ENCODE data around the gene GRIK3.
"Not testable (repeated sequence)": the region's sequence is repeated elsewhere in the genome, so short reads cannot be mapped to it uniquely, and the experiment has no call there.

The GRIK3 gene

DNA sequence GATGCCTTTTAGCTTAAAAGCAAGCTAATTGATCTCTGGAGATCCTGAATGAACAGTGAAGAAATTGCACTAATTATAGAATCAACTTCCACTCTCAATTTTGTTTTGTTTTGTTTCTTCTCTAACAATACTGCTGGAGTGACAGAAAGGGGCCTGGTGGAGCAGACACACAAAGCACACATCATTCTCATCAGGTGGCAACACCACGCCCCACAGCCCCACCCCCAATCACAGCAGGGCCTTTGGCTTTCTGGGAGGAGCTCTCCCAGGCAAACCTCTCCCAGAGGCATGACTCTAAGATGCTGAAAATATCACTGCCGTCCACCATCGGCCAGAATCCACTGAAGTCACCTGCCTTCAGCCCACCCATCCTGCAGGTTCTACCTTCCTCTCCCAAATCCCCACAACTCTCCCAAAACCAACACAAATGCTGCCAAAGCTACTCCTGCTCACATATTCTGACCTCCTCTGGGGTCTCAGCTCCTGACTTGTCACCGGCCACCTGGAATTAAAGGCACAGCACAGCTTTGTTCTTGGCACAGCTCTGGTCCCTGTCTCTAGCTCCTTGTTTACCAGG lies 120.7 kb downstream of the GRIK3 start:
- in situ Hi-C loops (cut with HindIII; ENCODE audit: low sequenced_read_pairs), result no loop called here

GRCh38 chr1:36913016-36913415 lies 121.3 kb downstream of the GRIK3 start:
- in situ Hi-C loops (cut with HindIII; ENCODE audit: low sequenced_read_pairs), result no loop called here

DNA sequence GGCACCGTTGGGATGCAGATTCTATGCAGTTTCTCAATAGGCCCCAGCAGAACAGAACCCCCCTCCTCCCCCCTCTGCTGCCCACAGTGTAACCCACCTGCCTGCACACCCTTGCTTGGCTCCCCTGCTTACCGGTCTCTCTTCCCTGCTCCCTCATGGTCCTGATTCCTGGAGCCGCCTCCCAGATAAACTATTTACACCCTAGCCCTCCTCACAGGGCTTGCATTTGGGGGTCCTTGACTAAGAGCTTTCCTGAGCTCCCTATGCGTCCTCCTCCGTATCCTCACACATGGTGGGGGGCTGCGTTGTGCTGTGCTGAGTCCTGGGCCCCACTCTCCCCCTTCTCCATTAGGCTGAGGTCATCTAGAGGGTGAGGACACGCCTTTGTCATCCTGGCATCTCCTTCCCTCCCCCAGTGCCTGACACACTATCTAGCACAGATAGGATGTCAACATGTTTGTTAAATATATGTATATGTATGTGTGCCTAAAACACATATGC lies 121.9 kb downstream of the GRIK3 start:
- in situ Hi-C loops (cut with HindIII; ENCODE audit: low sequenced_read_pairs), result no loop called here

DNA sequence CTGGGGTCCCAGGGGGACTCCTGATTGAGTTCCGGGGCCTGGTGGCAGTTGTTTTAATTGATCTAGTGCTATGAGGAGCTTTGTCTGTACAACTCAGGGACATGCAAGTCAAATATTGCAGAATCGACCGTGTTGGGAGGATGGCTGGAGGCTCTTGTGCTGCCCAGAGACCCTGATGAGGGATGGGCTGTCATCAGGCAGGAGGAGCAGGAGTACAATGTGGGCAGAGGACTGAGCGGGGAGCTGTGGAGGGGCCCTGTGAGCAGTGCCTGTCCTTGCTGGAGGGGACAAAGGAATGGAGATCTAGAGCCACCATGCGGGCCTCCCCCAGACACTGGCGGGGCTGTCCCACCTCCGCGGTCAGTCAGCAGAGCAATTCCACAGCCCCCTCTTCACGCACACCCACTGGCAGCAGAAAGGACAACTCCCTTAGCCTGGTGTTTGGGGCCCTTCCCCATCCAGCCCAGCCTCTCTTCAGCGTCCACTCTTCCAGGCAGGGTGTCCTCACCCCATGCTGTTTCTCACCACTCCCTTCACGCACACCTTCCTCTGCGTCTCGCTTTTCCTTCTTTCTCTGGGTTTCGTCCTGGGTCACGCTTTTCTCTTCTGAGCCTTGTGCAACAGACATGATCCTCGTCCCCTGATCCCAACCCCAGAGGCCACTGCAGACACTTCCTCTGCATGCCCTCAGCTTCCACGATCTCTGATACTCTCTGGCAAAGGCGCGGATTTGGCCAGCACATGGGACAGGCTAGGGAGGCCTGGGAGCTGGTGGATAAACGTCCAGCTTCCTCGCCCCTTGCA lies 122.6 kb downstream of the GRIK3 start:
- in situ Hi-C loops (cut with HindIII; ENCODE audit: low sequenced_read_pairs), result no loop called here

DNA sequence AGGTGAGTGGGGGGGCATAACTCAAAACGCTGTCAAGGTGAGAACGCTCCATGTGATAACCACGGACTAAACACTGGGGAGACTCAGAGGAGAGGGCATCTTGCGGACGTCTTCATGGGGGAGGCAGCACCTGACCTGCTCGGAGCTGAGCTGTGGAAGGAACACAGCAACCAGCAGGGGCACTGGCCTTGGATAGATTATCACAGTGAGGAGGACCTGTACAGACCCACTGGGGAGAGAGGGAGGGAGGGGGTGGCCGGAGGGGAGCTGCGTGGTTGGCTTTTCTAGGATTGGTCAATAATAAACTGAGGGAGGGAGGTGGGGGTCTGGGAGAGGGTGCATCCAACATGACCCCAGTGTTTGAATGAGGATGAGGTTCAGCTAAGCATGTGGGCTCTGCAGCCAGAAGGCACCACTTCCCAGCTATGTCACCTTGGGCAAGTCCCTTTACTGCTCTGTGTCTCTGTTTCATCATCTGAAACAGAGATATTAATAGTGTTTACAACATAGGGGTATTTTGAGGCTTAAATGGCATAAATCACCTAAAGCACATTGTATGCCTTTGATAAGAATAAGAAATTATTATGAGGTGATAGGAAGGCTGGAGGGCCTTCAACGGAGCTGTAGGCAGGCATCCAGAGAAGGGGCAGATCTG lies 123.3 kb downstream of the GRIK3 start:
- in situ Hi-C loops (cut with HindIII; ENCODE audit: low sequenced_read_pairs), result no loop called here

DNA sequence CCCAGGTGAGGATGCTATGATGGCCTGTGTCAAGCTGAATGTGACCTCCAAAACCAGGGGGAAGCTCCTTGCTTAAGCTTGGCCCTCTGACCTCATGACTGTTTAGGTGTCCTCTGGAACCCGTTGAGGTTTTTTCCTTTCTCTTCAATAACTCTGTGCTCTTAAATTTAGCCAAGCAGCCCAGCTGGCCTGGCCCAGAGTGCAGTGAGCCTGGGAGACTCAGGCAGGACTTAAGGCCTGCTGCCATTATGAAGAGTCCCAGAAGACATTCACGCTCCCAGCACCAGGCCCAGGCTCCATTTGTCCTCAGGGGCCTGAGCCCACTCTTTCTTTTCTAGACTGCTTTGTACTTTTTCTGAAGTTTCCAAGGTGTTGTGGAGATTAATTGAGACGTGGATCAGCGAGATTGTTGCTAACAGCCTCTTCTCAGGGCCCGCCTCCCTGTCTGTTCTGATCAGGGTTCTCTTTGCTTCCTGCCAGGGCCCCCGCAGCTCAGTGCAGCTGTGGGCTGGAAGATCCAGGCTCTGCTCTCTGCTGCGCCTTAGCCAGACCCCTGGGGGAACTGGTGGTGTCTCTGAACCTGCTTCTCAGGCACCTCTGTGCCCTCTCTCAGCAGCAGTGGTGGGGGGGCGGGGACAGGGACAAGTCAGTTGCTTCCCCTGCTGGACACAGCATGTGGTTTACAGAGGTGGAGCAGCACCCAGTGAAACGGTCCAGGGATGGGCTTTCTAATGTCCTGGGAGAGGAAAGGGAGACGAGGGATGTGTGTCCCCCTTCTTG lies 124.2 kb downstream of the GRIK3 start:
- in situ Hi-C loops (cut with HindIII; ENCODE audit: low sequenced_read_pairs), result loop anchor here (5.0 kb wide), 1 partner anchor 32 kb away; no protein-coding TSS in a partner anchor

DNA sequence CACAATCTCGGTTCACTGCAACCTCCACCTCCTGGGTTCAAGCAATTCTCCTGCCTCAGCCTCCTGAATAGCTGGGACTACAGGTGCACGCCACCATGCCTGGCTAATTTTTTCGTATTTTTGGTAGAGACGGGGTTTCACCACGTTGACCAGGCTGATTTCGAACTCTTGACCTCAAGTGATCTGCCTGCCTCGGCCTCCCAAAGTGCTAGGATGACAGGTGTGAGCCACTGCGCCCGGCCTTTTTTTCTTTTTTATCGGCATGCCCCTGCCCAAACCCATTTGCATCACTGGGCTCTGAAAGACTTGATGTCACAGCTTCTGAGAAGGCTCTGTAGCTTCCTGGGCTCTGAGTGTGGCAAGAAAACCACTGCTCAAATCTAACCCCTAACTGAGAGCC lies 125.0 kb downstream of the GRIK3 start:
- in situ Hi-C loops (cut with HindIII; ENCODE audit: low sequenced_read_pairs), result loop anchor here (5.0 kb wide), 1 partner anchor 33 kb away; no protein-coding TSS in a partner anchor

DNA sequence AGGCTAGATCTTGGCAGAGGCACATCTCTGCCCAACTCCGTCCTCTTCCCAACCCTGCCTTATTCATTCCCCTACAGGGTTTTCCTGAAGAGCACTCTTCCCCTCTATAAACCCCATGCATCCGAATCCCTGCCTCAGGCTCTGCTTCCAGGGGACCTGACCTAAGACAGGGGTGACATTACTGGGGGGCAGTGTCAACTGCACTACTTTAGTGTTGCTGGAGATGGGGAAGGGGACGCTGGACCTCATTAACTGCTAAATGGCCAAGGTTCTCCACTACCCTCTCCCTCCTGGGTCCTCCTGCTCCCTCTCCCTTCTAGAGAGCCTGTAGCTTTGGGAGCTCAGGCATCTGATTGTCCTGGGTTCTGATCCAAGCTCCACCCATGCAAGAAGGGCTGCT lies 126.2 kb downstream of the GRIK3 start:
- in situ Hi-C loops (cut with HindIII; ENCODE audit: low sequenced_read_pairs), result loop anchor here (5.0 kb wide), 1 partner anchor 34 kb away; no protein-coding TSS in a partner anchor

GRCh38 chr1:36906555-36906954 lies 127.8 kb downstream of the GRIK3 start:
- in situ Hi-C loops (cut with HindIII; ENCODE audit: low sequenced_read_pairs), result loop anchor here (5.0 kb wide), 1 partner anchor 36 kb away; no protein-coding TSS in a partner anchor

- in situ Hi-C loops (cut with HindIII; ENCODE audit: low sequenced_read_pairs), result loop anchor here (5.0 kb wide), 1 partner anchor 36 kb away; no protein-coding TSS in a partner anchor
Measured at GRCh38 chr1:36905941-36906340, 128.4 kb downstream of the GRIK3 start.

- in situ Hi-C loops (cut with HindIII; ENCODE audit: low sequenced_read_pairs), result no loop called here
Measured at GRCh38 chr1:36900128-36900527, 134.2 kb downstream of the GRIK3 start.

DNA sequence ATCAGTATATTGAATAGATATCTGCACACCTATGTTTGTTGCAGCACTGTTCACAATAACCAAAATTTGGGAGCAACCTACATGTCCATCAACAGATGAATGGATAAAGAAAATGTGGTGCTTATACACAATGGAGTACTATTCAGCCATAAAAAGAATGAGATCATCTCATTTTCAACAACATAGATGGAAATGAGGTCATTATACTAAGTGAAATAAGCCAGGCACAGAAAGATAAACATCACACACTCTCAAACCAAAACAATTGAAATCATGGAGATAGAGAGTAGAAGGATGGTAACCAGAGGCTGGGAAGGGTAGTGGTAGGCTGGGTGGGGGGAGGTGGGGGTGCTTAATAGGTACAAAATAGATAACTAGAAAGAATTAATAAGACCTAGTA lies 136.5 kb downstream of the GRIK3 start:
- in situ Hi-C loops (cut with HindIII; ENCODE audit: low sequenced_read_pairs), result not testable (repeated sequence)

DNA sequence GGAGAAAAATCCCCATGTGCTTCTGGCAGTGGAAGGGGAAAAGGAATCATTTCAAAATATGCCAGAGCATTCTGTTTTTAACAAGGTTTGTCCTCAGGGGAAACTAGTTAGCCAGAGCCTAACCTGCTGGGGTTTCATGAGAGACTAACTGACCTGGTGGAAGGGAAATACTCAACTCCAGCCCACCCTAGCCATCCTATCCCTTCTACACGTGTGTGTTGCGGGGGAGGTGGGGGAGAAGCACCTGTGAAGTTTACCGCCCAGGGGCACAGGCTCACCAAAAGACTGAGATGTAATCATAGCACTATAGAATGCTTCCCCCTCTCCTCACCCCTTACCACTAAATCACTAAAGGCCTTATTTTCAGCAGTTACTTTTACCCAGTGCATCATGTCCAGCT lies 139.5 kb downstream of the GRIK3 start:
- in situ Hi-C loops (cut with HindIII; ENCODE audit: low sequenced_read_pairs), result no loop called here

- in situ Hi-C loops (cut with HindIII; ENCODE audit: low sequenced_read_pairs), result no loop called here
Measured at GRCh38 chr1:36890776-36891175, 143.5 kb downstream of the GRIK3 start.

GRCh38 chr1:36889478-36890226 lies 144.7 kb downstream of the GRIK3 start:
- in situ Hi-C loops (cut with HindIII; ENCODE audit: low sequenced_read_pairs), result no loop called here

GRCh38 chr1:36888811-36889477 lies 145.4 kb downstream of the GRIK3 start:
- in situ Hi-C loops (cut with HindIII; ENCODE audit: low sequenced_read_pairs), result no loop called here

DNA sequence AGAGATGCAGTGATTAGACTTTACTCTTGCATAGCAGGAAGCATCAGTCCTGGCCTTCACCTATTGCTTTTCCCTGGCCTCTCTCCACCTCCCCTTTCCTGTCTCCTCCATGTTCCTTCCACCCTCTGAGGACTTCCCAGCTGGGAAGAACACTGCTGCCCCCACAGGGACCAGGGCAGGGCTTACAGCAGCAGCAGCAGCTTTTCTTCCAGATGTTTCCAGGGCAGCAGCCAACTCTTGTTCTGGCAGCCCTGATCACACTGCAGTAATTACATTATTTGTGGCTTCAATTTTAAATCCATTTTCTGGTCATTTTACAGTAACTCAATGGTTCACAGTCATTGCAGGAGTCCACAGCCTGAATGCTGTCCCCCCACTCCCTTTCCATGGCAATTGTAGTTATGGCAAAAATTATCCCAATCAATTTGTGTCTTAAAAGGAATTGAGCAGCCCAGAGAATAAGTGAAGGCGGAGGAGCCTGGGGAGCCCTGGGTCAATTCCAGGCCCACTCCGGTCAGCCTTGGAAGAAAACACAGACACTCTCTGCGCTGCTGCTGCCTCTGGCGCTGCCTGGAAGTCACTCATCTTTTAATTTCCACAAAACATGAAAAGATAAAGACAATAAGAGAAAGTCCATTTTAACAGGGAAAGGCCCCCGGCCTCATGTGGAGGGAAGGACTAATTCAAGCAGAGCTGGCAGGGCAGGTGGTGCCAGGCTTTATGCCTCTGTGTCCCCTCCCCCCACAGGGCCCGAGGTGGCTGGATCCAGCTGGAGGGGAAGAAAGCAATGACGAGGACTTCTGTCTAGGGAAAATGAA lies 148.6 kb downstream of the GRIK3 start:
- in situ Hi-C loops (cut with HindIII; ENCODE audit: low sequenced_read_pairs), result no loop called here

DNA sequence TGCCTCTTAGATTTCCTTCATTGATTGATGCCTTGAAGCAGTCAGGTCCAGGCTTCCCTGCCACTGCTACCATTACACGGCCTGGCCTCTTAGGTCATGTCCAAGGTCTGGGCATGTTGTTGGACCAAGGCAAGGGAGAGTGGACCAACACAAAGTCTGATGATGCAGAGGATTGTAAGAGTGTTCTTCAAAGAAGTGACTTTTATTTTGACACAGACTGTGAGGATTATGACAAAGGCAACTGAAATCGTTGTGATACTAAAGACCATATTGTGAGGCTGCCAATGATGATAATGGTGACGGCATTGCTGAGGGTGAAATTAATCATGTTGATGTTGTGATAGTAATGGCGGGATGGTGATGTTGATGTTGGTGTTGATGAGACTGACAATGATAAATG lies 149.5 kb downstream of the GRIK3 start:
- in situ Hi-C loops (cut with HindIII; ENCODE audit: low sequenced_read_pairs), result no loop called here
